ACC112 (cell line): Measurements from ENCODE around the gene NUP62.
"Not testable (repeated sequence)": the region's sequence is repeated elsewhere in the genome, so short reads cannot be mapped to it uniquely, and the experiment has no call there.

Experiments
- H2AFZ ChIP-seq: fragments of 200-600 bp; sonication (generic); one replicate; pipeline ENCODE4 v1.6.0; 2017; ENCODE audit warnings: antibody characterized with exemption, low read length; ENCODE audit not compliant: unreplicated experiment
- H3K27ac ChIP-seq: fragments of 200-600 bp; sonication (generic); 2 replicates; pipeline ENCODE4 v1.5.1; 2014; ENCODE audit warnings: low read depth, mild to moderate bottlenecking, antibody characterized with exemption, low read length, moderate library complexity
- H3K27me3 ChIP-seq: fragments of 200-600 bp; sonication (generic); 2 replicates; pipeline ENCODE4 v1.6.1; 2014; ENCODE audit warnings: mild to moderate bottlenecking, antibody characterized with exemption, low read length, moderate library complexity, mixed read lengths; ENCODE audit not compliant: insufficient read depth
- H3K36me3 ChIP-seq: fragments of 200-600 bp; sonication (generic); 2 replicates; pipeline ENCODE4 v1.6.1; 2016; ENCODE audit warnings: mild to moderate bottlenecking, antibody characterized with exemption, low read length, moderate library complexity, mixed read lengths; ENCODE audit not compliant: insufficient read depth
- H3K4me1 ChIP-seq: fragments of 200-600 bp; sonication (generic); one replicate; pipeline ENCODE4 v1.6.1; 2016; ENCODE audit warnings: low read length, mixed read lengths; ENCODE audit not compliant: insufficient read depth, unreplicated experiment, control insufficient read depth
- H3K4me3 ChIP-seq: fragments of 200-600 bp; sonication (generic); 2 replicates; pipeline ENCODE4 v1.5.1; 2014; ENCODE audit warnings: mild to moderate bottlenecking, low read depth, low read length
- H3K79me2 ChIP-seq: fragments of 200-600 bp; sonication (generic); one replicate; pipeline ENCODE4 v1.6.0; 2016; ENCODE audit warnings: low read length; ENCODE audit not compliant: control insufficient read depth, unreplicated experiment, insufficient read depth

Gene NUP62

GRCh38 chr19:49968279-49968922 is 39.1 kb upstream of the NUP62 start:
- H2AFZ ChIP-seq = no peak overlapping the region
- no peak overlapping the region for H3K27ac ChIP-seq
- H3K36me3 ChIP-seq = no peaks in the 10 kb centered on the region

GRCh38 chr19:49960980-49961379 is 31.7 kb upstream of the NUP62 start, which contains the start of gene SIGLEC11:
SIGLEC11 (minus strand) TSS chr19:49961172; CDS start chr19:49961081, 91 bp downstream.
- not testable (repeated sequence) for H3K4me1 ChIP-seq, H3K27ac ChIP-seq, H3K36me3 ChIP-seq, H3K4me3 ChIP-seq, H3K79me2 ChIP-seq, H3K27me3 ChIP-seq, H2AFZ ChIP-seq

More at GRCh38 chr19:49968279-49968922, 39.1 kb upstream of the NUP62 start:
- Histone ChIP-seq H3K79me2 (no peaks in the 10 kb centered on the region), H3K4me3 (no peak overlapping the region), H3K27me3 (no peaks in the 10 kb centered on the region), H3K4me1 (no peaks in the 10 kb centered on the region)

GRCh38 chr19:49959892-49960291 is 30.6 kb upstream of the NUP62 start:
- not testable (repeated sequence) for H3K27me3 ChIP-seq, H3K79me2 ChIP-seq, H3K27ac ChIP-seq, H3K4me1 ChIP-seq, H2AFZ ChIP-seq, H3K4me3 ChIP-seq, H3K36me3 ChIP-seq

- H3K27me3 ChIP-seq, H3K36me3 ChIP-seq, H3K27ac ChIP-seq, H3K79me2 ChIP-seq, H3K4me3 ChIP-seq, H2AFZ ChIP-seq, H3K4me1 ChIP-seq: not testable (repeated sequence)
Measured at GRCh38 chr19:49958596-49958995, 29.3 kb upstream of the NUP62 start.

DNA sequence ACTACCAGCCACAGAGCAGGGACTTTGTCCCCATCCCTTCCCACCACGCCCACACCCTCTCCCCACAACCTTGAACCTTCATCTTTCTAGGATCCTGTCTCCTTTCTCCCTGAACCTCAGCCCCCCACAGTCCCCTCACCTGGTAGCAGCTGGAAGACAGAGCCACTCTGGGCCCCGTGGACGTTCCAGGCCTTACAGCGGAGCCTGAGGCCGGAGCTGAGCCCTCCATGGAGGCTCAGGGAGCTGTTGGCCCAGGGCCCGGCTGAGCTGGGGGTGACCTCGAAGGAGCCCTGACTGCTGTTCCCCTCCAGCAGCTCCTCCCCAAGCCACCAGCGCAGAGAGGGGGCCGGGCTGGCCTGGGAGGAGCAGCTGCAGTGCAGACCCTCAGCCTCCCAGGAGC is 28.8 kb upstream of the NUP62 start:
- H3K27me3 ChIP-seq, H3K27ac ChIP-seq, H3K36me3 ChIP-seq, H2AFZ ChIP-seq, H3K4me3 ChIP-seq, H3K4me1 ChIP-seq, H3K79me2 ChIP-seq: not testable (repeated sequence)

DNA sequence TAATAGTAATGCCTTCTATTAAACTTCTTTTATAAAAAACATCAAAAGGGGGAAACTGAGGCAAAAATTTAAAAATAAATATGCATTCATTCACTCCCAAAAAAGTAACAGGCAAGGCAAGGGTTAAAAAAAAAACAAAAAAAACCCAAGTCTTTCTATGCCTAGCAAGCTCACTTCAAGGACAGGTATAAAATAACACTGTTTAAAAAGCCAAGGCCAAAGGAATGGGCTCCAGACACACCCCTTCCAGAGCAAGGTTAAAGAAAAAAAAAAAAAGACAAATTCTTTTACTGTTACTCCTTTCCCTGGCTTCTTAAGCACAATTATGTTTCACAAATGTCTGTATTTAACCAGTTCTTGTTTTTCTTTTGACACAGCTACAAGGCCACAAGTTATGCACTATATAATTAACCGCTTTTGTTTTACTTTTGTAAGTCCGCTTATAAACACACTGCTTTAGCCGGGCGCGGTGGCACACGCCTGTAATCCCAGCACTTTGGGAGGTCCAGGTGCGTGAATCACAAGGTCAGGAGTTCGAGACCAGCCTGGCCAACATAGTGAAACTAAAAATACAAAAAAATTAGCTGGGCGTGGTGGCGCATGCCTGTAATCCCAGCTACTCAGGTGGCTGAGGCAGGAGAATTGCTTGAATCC is 28.1 kb upstream of the NUP62 start:
- Histone ChIP-seq H3K27me3 (no peaks in the 10 kb centered on the region), H3K4me3 (no peak overlapping the region), H3K27ac (no peak overlapping the region), H3K36me3 (no peaks in the 10 kb centered on the region), H3K4me1 (no peaks in the 10 kb centered on the region), H3K79me2 (no peaks in the 10 kb centered on the region), H2AFZ (no peak overlapping the region)

DNA sequence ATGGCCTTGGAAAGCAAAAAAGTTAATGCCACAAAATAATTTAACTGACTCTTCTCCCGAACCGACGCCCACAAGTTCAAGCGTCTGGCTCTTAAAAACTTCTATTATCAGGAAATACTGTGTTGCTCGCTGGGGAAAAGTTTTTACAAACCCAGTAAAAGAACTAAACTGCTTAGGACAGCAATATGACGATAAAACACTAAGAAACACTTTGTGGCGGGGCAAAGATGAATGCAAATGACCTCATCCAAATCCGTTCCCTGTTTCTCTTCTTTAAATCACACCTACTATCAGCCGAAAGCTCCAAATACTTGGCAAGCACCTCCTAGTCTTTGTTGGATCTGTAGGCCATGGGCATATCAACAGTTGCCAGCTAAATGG is 26.8 kb upstream of the NUP62 start:
- H3K4me1 ChIP-seq = no peaks in the 10 kb centered on the region
- no peaks in the 10 kb centered on the region for H3K36me3 ChIP-seq
- no peak overlapping the region for H2AFZ ChIP-seq
- no peak overlapping the region for H3K27ac ChIP-seq
- no peaks in the 10 kb centered on the region for H3K79me2 ChIP-seq
- H3K27me3 ChIP-seq = no peaks in the 10 kb centered on the region
- H3K4me3 ChIP-seq = no peak overlapping the region

DNA sequence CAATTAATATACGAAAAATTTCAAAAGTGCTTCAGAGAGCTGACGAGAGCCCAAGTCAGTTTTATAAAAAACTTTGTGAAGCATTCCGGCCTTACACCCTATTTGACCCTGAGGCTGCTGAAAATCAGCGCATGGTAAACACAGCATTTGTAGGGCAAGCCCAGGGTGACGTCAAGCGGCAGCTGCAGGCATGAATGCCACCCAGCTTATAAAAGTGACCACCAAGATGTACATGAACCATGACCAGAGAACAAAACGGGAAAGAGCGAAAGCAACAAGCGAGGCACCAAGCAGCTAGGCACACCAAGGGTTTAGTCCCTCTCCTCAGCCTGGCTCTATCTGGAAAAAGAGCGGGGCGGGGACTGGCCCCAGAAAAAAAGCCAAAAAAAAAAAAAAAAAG is 25.6 kb upstream of the NUP62 start:
- Histone ChIP-seq H3K4me3 (no peak overlapping the region), H2AFZ (no peak overlapping the region), H3K4me1 (no peaks in the 10 kb centered on the region), H3K79me2 (no peaks in the 10 kb centered on the region), H3K36me3 (no peaks in the 10 kb centered on the region), H3K27ac (no peak overlapping the region), H3K27me3 (no peaks in the 10 kb centered on the region)

GRCh38 chr19:49954092-49954829 is 25.0 kb upstream of the NUP62 start:
- H3K36me3 ChIP-seq = no peaks in the 10 kb centered on the region
- H3K4me1 ChIP-seq = no peaks in the 10 kb centered on the region
- no peak overlapping the region for H2AFZ ChIP-seq
- H3K27me3 ChIP-seq = no peaks in the 10 kb centered on the region
- H3K27ac ChIP-seq = no peak overlapping the region
- H3K4me3 ChIP-seq = no peak overlapping the region
- no peaks in the 10 kb centered on the region for H3K79me2 ChIP-seq

GRCh38 chr19:49953416-49953815 is 24.1 kb upstream of the NUP62 start:
- Histone ChIP-seq H3K27me3 (no peaks in the 10 kb centered on the region), H3K4me1 (no peaks in the 10 kb centered on the region), H3K79me2 (no peaks in the 10 kb centered on the region), H3K36me3 (no peaks in the 10 kb centered on the region), H3K4me3 (no peak overlapping the region), H2AFZ (no peak overlapping the region), H3K27ac (no peak overlapping the region)

GRCh38 chr19:49952906-49953305 is 23.6 kb upstream of the NUP62 start:
- no peaks in the 10 kb centered on the region for H3K79me2 ChIP-seq
- no peak overlapping the region for H2AFZ ChIP-seq
- no peak overlapping the region for H3K4me3 ChIP-seq
- no peaks in the 10 kb centered on the region for H3K36me3 ChIP-seq
- H3K27me3 ChIP-seq = no peaks in the 10 kb centered on the region
- H3K4me1 ChIP-seq = no peaks in the 10 kb centered on the region
- H3K27ac ChIP-seq = no peak overlapping the region
